Ectodermal cell (in vitro differentiated cells): ENCODE results near the gene NOL12. TPM values are rescaled to one million over a fixed set of nuclear protein-coding genes. Genes with fewer than 3 reads are reported as not detected.

Source experiments
- H3K27ac ChIP-seq: 2 replicates; pipeline ENCODE4 v1.7.0; 2013; ENCODE audit warnings: mild to moderate bottlenecking, low read depth, low read length; ENCODE audit not compliant: insufficient read depth, poor library complexity, severe bottlenecking
- H3K27me3 ChIP-seq: 2 replicates; pipeline ENCODE4 v1.7.0; 2013; ENCODE audit warnings: mild to moderate bottlenecking, low read length; ENCODE audit not compliant: insufficient read depth, control insufficient read depth, poor library complexity, severe bottlenecking
- H3K36me3 ChIP-seq: one replicate; pipeline ENCODE4 v1.7.0; 2013; ENCODE audit warnings: low read length; ENCODE audit not compliant: control insufficient read depth, insufficient read depth
- H3K4me1 ChIP-seq: one replicate; pipeline ENCODE4 v1.7.0; 2013; ENCODE audit warnings: low read length; ENCODE audit not compliant: control insufficient read depth, insufficient read depth
- H3K4me3 ChIP-seq: 2 replicates; pipeline ENCODE4 v1.7.0; 2013; ENCODE audit warnings: low read depth, low read length, control low read depth; ENCODE audit not compliant: insufficient read depth
- H3K9me3 ChIP-seq: 2 replicates; pipeline ENCODE4 v1.7.0; 2013; ENCODE audit warnings: mild to moderate bottlenecking, low read length, moderate library complexity; ENCODE audit not compliant: control insufficient read depth
- WGBS, 2 experiments: methylation state at CpG; one replicate each; pipeline ENCODE4 v1.1.7; 2013; ENCODE audit warnings: missing lambda C conversion rate in 2 of 2; 5-methylcytosine and 5-hydroxymethylcytosine counted together
- polyA plus RNA-seq, 4 experiments: library from polyadenylated mRNA; stranded (reverse); fragments of 50-300 nt; gene quantifications; one replicate each; pipeline ENCODE4 v1.2.3, GENCODE V29; 2013

The NOL12 gene, protein sequence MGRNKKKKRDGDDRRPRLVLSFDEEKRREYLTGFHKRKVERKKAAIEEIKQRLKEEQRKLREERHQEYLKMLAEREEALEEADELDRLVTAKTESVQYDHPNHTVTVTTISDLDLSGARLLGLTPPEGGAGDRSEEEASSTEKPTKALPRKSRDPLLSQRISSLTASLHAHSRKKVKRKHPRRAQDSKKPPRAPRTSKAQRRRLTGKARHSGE
- polyA plus RNA-seq (2013, experiment 1 of 4) = 25.7 TPM
- polyA plus RNA-seq (2013, experiment 2 of 4) = 25.1 TPM
- 28.9 TPM for polyA plus RNA-seq (2013, experiment 3 of 4)
- polyA plus RNA-seq (2013, experiment 4 of 4) = 24.2 TPM

DNA sequence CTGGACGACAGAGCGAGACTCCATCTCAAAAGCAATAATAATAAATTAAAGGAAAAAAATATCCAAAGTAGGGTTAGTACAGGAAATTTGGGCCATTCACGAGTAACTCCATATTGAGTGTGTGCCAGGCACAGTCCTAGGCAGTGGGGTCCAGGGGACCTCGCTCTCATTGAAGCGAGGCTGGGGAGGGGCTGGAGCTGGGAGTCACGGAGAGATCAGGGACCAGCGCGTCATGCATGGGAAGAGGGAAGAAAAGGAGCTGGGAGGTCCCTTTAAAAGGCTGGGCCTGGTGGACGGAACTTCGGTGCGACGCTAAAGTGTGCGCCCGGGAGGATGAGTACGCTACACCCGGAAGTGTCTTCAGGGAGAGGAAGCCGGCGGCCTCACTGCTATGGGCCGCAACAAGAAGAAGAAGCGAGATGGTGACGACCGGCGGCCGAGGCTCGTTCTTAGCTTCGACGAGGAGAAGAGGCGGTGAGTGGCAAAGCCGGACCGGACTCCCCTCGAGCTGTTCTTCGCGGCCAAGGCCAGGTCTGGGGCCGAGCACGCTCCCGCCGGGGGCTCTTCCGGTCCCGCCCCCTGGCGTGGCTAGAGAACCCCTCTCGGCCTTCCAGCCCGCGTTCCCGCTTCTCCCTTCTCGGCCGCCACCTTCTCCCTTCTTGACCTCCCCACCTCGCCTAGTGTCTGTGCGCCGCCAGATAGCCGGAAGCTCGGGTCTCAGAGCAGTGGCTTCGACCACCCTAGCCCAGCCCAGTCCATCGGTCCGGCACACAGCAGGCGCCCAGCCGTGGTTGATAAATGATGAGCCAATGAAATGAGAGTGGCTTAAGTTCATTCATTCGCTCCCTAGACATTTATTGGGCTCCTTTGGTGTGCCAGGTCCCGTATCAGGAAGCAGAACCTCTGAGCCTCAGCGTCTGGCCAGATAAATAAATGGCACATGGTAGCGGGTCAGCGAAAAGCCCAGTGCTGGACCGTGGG is at the start of gene NOL12:
Gene NOL12 (plus strand): TSS at position 342 of the 981 bp plus-strand sequence. CDS start 50 bp downstream, at position 392.
- no peaks in the 10 kb centered on the region for H3K4me1 ChIP-seq
- no peaks in the 10 kb centered on the region for H3K9me3 ChIP-seq
- H3K36me3 ChIP-seq = peaks cover 11% of the 10 kb centered on the region
- no peaks in the 10 kb centered on the region for H3K27me3 ChIP-seq
- WGBS, 2 experiments = 3 to 5% methylated on average over 61 to 62 of the region's 62 CpGs
- H3K27ac ChIP-seq = no peak within 1 kb of the TSS
- H3K4me3 ChIP-seq = peak within 1 kb of the TSS; percentile 92

DNA sequence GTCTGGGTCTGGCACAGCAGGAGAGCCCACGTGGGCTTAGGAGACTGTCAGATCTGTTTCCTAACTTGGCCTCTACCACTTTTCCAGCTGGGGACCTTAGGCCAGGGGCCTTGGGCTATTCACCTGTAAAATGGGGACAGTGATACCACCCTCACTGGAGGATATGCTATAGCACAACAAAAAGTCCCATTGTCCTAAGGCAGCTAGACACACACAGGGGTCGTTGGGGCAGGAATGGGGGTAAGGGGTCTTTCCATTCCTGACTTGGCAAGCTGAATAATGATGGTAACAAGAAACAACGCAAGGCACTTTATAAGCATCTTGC is 49.2 kb upstream of the NOL12 start:
- H3K27ac ChIP-seq = no peak overlapping the region
- 54 to 67% methylated on average over 3 of the region's 3 CpGs for WGBS, 2 experiments
- no peaks in the 10 kb centered on the region for H3K27me3 ChIP-seq
- H3K36me3 ChIP-seq = no peaks in the 10 kb centered on the region
- H3K4me1 ChIP-seq = peaks cover 24% of the 10 kb centered on the region
- no peak overlapping the region for H3K4me3 ChIP-seq
- no peaks in the 10 kb centered on the region for H3K9me3 ChIP-seq

DNA sequence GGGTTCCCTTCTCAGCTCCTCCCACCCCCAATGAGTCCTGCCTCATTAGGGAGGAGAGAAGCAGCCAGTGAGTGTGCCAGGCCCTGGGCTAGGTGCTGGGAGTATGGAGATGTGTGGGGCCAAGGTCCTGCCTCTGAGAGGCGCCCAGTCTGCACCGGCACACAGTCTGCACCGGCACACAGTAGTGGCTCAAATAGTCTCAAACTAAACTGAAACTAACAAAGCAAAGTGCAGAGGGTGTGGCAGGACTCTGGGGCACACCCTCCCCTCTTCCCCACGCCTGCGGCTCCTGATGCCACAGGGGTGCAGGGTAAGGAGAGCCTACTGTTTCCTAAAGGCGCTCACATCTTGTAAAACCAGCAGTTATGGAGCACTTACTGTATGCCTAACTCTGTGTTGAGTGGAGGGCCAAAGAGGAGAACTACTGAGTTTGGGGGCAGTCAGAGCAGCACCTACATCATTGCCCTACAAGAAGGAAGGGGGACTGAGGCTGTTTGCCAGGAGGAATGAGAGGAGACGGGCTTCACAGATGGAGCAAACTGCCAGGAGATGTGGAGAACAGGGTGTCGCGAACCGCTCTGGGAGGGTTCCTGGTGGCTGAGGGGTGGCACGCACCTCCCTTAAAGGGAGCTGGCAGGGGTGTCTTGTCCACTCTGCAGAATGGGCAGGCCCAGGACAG is 47.6 kb upstream of the NOL12 start:
- Histone ChIP-seq H3K4me1 (peaks cover 18% of the 10 kb centered on the region), H3K27ac (no peak overlapping the region), H3K36me3 (no peaks in the 10 kb centered on the region), H3K4me3 (peak overlapping the region; percentile 59), H3K9me3 (no peaks in the 10 kb centered on the region), H3K27me3 (no peaks in the 10 kb centered on the region)
- WGBS, 2 experiments = 80 to 83% methylated on average over 11 of the region's 11 CpGs

DNA sequence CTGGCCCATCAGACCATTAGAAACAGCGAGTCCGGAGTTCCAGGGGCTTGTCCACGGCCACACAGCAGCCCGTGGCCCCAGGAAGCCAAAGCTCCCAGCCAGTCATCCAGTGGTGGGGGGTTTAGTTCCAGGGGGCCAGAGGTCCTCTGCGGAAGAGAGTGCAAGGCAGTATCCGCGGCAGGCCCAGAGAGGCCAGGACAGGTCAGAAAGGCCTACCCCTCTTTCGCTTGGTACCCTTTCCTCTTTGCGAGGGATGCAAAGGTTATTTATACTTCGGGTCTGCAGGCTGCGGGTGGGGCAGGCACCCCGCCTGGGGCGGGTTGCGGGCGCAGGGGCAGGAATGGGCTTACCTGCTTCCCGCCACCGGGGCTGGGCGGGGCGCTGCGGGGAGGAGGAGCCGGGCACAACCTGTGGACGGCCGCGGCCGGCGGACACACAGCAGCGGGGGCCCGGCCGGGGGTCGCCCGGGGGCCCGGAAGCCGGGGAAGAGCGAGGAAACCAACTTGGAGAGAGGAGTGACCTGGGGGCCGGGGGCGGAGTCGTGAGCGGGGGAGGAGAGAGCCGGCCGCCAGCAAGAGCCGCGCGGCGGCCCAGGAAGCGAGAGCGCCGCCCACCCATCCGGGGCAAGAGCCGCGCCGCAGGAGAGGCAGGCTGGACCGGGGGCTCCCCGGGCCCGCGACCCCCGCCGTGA is 46.9 kb upstream of the NOL12 start, which contains the start of gene SH3BP1:
Gene SH3BP1 (plus strand): TSS at position 600 of the 691 bp plus-strand sequence. CDS start 119 bp downstream, outside the sequence.
- peak within 1 kb of the TSS; percentile 59 for H3K4me3 ChIP-seq
- no peaks in the 10 kb centered on the region for H3K36me3 ChIP-seq
- peaks cover 11% of the 10 kb centered on the region for H3K4me1 ChIP-seq
- WGBS, 2 experiments = 5 to 6% methylated on average over 57 of the region's 57 CpGs
- H3K27ac ChIP-seq = no peak within 1 kb of the TSS
- no peaks in the 10 kb centered on the region for H3K9me3 ChIP-seq
- H3K27me3 ChIP-seq = no peaks in the 10 kb centered on the region

DNA sequence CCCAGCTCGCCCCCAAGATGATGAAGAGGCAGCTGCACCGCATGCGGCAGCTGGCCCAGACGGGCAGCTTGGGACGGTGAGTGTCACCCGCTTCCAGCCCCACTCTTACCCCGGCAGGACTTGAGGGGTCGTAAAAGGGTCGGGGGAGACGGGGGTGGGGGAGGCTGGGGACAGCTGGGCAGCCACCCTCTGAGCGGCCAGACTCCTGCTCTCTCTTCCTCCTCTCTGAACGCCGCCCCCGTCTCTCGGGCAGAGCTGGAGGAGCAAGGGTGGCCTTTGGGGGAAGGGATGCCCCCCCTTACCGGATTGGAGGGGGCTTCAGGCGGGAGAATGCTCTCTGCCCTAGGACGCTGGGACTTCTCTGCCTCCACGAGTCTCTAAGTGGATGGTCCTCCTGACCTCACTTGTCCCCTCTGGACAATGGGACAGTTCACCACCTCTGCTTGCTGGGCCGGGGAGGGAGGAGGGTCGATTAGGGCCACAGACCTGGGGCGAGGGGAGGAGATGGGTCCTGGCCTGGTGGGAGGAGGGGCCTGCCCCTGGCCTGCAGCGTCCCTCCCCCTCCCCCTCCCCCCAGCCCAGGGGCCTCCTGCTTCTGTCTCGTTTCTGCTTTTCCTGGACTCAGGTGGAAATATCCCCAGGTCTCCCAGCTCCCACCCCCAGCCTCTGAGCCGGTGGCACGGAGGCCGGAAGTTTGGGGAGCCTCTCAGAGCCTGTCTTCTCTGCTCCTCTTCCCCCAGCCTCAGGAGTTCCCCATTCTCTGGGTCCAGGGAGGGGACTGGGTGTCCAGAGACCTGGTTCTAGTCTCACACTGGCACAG is 46.2 kb upstream of the NOL12 start:
- Histone ChIP-seq H3K27ac (no peak overlapping the region), H3K4me1 (peaks cover 6% of the 10 kb centered on the region)
- WGBS, 2 experiments = 4% methylated on average over 26 to 27 of the region's 27 CpGs

DNA sequence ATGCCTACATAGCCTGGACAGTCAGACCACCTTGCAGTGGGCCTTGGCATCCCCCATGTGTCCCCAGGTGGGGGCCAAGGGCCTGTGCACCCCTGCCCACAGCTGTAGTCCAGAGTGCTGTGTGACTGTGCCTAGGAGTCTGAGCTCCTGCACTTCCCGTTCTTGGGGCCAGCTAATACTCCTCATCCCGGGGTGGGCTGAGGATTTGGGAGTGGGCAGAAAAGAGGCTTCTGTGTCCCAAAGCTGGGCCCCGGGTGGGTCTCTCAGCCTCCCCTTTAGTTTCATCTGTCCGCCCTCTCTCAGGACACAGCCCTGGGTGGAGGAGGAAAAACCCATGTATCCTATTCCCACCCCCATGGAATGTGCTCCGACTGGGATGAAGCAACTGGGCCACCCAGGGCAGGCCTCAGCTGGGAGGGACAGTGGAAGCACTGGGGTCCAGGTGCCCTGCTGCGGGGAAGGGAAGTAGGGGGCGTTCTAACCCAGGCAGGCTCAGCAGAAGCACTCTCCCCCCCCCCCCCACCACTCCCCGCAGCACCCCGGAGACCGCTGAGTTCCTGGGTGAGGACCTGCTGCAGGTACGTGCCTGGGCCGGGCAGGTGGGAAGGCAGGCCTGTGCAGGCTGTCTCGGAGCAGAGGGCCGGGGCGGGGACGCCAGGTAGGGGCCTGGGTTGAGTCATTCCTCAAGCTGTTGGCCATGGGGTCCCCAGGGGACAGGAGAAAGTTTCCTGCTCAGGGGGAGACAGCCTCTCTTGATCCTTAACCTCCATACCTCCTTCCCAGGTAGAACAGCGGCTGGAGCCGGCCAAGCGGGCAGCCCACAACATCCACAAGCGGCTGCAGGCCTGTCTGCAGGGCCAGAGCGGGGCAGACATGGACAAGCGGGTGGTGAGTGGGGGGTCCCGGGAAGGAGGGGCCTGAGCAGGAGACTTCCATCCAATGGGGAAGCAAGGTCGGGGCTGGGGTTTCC is 45.3 kb upstream of the NOL12 start:
- no peaks in the 10 kb centered on the region for H3K27me3 ChIP-seq
- H3K4me3 ChIP-seq = peak overlapping the region; percentile 59
- H3K27ac ChIP-seq = no peak overlapping the region
- H3K4me1 ChIP-seq = peaks cover 6% of the 10 kb centered on the region
- no peaks in the 10 kb centered on the region for H3K36me3 ChIP-seq
- no peaks in the 10 kb centered on the region for H3K9me3 ChIP-seq
- WGBS, 2 experiments = 79 to 80% methylated on average over 23 to 24 of the region's 24 CpGs

More for the DNA sequence above, 46.2 kb upstream of the NOL12 start:
- Histone ChIP-seq H3K36me3 (no peaks in the 10 kb centered on the region), H3K4me3 (peak overlapping the region; percentile 59), H3K27me3 (no peaks in the 10 kb centered on the region), H3K9me3 (no peaks in the 10 kb centered on the region)

DNA sequence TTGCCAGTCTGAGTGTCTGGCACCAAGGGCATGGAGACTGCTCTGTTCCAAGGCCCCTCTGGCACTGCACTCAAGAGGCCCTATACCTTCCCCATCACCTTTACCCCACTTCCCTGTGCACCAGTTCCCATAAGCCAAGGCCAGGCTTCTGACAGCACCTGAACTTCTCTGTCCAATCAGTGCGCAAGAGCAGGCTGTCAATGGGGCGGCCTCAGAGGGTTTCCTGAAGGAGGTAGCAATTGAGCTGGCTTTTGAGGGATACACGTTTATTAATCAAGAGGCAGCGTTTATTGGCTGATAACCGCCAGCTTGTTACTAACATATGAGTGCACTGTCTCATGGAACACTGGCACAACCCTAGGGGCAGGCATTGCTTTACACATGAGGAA is 44.6 kb upstream of the NOL12 start:
- Histone ChIP-seq H3K27ac (no peak overlapping the region), H3K27me3 (no peaks in the 10 kb centered on the region)
- WGBS, 2 experiments = 93 to 97% methylated on average over 5 of the region's 5 CpGs

DNA sequence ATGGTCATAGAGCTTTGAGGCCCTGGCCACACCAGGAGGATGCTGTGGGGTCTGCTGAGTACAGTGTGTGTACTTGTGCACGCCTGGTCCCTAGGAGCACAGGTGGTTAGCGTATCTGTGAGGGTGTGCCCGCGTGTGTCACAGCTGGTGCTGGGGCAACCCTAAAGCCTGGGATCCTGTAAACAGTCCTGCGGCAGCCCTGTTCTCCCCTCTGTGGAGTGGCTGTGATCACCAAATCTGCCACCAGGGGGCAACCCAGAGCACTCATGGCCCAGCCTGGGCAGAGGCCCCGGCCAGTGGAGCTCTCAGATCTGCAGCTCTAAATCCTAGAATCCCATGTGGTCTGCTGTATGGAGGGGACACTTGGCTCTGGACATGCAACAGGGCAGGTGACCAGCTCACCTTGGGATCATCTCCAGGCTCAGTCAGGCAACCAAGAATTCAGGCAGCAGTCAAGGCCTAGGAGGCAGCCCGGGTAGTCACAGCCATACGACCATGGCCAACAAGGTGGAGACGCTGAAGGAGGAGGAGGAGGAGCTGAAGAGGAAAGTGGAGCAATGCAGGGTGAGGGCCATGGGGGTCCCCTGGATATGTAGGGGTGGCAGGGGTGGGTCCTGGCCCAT is 42.8 kb upstream of the NOL12 start:
- Histone ChIP-seq H3K36me3 (no peaks in the 10 kb centered on the region), H3K9me3 (no peaks in the 10 kb centered on the region), H3K27me3 (no peaks in the 10 kb centered on the region), H3K4me1 (peaks cover 6% of the 10 kb centered on the region), H3K27ac (no peak overlapping the region), H3K4me3 (no peak overlapping the region)
- WGBS, 2 experiments = 62 to 63% methylated on average over 9 of the region's 9 CpGs

More for the DNA sequence above, 44.6 kb upstream of the NOL12 start:
- Histone ChIP-seq H3K4me3 (no peak overlapping the region), H3K4me1 (peaks cover 6% of the 10 kb centered on the region), H3K9me3 (no peaks in the 10 kb centered on the region), H3K36me3 (no peaks in the 10 kb centered on the region)
